GM21717 (cell line): ENCODE results near the gene PROX1.

Experiments used
- ATAC-seq: cut with Tn5 transposase; IDR thresholded peaks from one replicate; pipeline ENCODE4 v1.9.1; 2021; ENCODE audit warnings: mild to moderate bottlenecking, moderate library complexity; ENCODE audit not compliant: unreplicated experiment

The PROX1 gene

DNA sequence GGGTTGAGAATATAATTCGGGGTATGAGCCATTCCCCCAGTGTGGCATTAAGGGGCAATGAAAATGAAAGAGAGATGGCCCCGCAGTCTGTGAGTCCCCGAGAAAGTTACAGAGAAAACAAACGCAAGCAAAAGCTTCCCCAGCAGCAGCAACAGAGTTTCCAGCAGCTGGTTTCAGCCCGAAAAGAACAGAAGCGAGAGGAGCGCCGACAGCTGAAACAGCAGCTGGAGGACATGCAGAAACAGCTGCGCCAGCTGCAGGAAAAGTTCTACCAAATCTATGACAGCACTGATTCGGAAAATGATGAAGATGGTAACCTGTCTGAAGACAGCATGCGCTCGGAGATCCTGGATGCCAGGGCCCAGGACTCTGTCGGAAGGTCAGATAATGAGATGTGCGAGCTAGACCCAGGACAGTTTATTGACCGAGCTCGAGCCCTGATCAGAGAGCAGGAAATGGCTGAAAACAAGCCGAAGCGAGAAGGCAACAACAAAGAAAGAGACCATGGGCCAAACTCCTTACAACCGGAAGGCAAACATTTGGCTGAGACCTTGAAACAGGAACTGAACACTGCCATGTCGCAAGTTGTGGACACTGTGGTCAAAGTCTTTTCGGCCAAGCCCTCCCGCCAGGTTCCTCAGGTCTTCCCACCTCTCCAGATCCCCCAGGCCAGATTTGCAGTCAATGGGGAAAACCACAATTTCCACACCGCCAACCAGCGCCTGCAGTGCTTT is 9.4 kb downstream of the PROX1 start:
- ATAC-seq, result no peak

DNA sequence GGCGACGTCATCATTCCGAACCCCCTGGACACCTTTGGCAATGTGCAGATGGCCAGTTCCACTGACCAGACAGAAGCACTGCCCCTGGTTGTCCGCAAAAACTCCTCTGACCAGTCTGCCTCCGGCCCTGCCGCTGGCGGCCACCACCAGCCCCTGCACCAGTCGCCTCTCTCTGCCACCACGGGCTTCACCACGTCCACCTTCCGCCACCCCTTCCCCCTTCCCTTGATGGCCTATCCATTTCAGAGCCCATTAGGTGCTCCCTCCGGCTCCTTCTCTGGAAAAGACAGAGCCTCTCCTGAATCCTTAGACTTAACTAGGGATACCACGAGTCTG is 10.0 kb downstream of the PROX1 start:
- ATAC-seq, result no peak

DNA sequence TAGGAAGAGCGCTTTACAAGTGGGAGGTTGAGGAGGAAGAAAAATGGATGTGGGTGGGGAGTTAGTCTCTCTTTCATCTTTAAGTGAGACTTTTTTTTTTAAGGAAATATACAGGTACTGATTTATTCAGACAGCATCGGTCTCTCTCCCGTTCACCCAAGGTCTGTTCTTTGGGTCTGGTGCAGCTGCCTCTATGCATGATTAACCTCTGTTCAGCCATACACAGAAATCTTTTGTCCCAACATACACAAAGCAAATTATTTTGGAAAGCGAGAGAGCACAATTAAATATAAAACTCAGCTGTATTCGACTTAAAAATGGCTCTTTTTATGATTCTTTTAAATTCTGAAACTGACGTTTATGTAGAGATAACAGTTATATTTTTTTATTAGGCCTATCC is 11.0 kb downstream of the PROX1 start:
- no peak for ATAC-seq

DNA sequence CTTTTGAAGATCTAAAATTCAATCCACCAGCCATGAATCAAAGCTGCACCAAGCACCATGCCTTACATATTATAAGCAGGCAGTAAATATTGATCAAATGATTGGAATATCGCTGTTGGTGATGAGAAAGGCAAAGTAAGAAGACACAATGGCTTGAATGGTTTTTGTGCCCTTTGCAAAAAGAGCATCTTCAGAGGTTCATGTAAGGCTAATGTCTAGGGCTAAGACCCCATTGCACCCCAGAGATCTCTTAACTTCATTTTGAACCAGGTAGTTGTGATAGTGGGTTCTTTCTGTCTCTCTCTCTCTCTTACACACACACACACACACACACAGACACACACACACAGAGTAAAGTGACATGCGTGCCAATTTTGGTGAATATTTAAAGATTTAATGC is 12.0 kb downstream of the PROX1 start:
- no peak for ATAC-seq

DNA sequence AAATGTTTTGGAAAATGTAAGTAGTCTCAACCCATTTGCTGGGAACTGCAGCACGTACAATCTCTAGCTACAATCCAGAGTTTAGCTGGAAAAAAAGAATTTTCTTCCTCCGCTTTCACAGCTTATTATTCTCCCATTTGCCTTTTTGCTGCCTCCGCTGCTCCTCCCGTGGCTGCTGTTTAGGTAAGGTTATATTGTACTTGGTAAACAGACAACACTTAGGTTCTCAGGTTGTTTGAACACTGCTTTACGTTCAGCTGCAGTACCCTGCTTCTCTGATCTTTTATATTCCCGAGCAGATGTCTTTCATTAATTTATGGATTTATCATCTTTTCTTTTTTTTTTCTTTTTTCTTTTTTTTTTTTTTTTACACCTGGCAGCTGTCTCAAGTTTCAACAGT is 14.3 kb downstream of the PROX1 start:
- ATAC-seq, result no peak

DNA sequence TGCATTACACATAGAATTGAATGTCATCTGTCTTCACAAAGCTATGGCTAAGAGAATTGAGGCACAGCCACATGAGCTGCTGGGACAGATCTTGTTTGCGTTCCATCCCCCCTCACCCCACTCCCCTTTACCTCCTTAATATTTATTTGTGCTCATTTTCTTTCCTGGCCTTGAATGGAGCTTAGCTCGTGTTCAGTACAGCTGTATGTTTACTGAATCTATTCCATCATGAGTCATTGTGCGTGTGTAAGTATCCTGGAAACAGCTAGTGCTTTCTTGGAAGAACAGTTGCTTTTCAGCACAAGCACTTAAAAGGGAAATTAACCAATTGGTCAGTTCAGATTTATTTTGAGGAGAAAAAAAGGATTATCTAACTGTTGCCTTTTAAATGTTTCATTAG is 14.7 kb downstream of the PROX1 start:
- ATAC-seq, result no peak

DNA sequence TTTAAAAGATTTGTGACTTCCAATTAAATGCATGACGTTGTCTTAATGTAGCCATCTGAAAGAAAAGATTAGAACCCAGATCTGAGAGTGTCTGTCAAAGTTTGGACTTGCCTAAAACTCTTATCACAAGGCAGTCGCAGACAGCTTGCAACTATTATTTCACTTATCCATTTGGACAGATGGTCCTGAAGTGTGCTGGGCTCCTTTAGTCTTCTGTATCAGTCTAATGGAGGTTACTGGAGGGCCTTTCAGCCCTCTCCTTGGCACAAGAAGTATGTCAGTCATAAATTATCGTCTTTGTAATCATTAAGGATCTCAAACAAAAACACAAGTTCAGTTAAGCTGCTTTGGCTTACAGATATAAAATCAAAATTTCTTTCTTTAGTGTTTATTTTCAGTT is 15.5 kb downstream of the PROX1 start:
- ATAC-seq, result no peak

DNA sequence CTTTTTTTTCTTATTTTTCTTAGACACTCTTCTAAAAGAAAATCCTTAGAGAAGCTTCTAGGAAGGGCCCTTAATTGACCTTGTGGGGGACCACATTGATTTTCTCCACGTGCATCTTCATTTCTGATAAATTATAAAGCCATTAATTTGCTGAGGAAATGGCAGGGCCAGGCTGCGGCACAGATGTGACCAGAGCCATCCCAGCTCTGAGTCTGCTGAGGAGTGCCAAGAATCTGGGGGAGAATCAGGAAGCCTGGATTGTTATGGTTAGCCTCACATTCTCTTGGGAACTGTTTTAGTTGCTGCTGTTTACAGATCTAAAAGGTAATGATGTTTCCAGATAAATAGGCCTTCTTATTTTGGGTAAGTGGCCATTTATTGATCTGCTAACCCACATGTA is 16.2 kb downstream of the PROX1 start:
- no peak for ATAC-seq

DNA sequence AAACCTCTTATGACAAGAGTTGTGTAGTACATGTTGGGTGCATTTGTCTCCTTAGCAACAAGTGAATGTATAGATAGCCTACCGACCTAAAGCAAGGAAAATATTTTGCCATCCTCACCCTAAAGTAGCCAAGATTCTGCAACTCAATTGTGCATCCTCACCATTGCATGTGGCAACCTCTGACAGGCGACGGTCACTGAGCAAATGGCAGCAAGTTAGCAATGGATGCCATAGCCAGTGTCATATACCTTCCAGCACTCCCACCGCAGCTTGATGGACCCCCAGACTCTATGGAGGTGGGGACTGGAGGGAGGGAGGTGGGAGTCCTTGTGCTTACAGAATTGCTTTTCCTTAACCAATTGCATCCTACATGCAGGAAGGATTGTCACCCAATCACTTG is 17.0 kb downstream of the PROX1 start:
- ATAC-seq, result no peak

DNA sequence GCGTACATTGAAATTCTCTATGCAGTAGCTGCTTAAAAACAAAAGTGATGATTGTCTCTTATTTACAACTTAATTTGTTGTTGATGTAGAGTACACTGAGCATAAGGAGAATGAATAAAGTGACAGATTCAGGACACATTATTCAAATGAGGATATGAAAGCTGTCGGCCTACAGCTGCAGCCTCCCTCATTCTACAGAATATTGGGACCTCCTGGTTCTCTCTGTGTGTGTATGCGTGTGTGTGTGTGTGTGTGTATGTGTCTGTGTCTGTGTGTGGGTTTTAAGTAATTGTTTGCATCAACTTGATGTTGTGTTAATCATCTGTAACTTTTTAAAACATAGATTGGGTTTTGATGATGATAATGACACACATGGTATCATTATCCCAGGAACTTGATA is 17.9 kb downstream of the PROX1 start:
- ATAC-seq, result no peak

DNA sequence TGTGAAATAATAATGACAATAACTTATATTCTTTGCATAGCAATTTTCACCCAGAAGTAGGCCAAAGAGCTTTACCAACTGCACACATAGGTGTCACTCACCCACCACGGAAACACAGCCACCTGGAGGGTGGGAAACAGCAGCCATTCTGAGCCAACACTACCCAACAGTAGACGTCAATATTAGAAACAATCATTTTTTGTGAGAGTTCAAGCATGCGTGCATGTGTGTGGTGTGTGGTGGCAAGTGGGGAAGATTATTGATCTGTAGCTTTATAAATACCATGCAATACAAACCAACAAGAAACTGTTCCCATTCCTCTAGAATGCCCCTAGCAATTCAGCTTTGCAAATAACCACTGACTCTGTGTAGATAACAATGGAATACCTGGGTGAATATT is 19.1 kb downstream of the PROX1 start:
- no peak for ATAC-seq

DNA sequence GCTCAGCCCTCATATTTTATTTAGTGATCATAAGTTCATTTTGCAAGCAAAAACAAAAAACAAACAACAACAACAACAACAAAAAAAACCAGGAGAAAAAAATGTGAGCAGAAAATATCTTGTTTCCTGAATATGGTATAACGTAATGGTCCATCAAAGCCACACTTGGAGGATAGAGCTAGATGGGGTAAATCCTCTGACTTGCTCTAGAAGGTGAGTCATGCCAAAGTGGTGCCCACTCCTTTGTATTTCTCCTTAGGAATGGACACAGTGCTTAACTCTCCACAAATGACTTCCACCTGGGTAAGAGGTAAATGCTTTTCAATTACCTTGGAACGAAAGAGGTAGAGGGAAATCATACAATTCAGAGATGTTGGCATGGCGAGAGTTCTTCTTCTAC is 20.6 kb downstream of the PROX1 start:
- ATAC-seq, result no peak

DNA sequence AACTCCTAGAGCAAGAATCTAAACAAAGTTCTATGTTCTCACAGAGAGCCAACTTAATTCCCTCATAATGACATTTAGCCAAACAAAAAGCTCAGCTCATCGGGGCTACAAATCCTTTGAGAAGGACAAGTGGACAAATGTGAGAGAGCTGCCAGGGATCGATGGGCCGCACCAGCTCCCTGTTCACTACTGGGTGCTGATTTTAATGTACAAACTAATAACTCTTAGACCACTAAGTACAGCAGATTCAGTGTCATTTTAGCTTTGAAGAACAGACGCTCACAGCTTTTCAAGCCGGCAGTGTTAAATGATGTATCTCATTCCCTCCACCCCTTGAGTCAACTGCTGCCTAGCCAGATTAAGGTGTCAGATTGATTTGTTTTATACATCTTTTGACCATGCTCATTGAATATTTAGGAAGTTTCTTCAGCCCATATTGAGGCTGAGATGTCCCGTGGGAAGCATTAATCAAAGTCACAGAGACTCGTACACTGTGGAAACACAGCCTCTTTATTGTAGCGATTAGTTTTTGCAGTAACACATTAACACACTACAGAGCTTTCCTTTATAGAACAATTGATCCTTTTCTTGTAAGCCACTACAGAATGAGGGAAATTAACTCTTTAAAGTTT is 21.1 kb downstream of the PROX1 start:
- no peak for ATAC-seq

DNA sequence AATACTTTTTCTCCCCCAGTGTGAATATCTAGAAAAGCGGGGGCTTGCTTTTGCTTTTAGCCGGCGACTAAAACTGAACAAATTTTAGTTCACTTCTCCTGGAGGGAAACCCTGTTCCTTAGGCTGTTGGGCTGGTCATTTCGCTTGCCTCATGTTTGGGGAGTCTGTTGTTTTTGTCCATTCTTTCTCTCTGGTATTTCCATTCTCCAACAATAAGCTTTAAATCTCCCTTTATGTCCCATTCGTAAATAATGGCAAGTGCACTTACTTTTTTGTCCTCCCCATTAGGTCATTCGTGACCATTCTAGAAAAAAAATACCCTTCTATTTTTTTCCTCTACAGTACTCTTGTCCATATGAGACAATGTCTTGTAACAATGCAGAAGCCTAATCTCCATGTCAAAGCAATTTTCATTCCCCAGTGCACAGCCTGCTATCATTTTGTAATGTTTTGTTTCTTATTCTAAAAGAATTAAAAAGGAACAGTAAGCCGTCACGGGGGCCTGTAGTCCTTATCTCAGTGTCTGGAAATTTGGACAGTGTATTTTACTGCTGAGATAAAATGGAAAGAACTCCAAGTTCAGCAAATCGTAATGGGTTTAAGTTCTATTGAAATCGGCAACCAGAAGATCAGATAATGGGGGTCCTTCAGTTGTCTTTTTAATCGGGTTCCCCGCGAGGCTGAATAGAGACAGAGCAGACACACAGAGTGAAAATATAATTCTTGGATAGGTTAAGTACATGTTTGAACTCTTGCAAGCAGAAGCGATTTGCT is 21.8 kb downstream of the PROX1 start:
- ATAC-seq, result no peak

DNA sequence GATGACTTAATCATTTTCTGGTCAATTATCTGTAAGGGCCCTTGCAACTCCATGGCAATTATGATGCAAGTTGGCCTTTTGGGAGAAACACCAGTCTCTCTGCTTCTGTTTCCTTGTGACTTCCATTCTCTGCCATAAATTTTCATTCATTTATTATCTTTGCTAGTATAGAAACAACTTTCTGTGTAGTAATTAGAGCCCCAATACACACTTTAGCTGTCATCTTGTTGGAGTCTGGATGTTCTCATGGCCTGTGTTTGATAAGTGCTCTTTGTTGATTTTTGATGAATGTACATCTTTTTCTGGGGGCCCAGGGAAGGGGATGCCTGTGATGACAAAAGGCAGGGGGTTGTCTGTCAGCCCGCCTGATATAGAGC is 22.4 kb downstream of the PROX1 start:
- ATAC-seq, result no peak

DNA sequence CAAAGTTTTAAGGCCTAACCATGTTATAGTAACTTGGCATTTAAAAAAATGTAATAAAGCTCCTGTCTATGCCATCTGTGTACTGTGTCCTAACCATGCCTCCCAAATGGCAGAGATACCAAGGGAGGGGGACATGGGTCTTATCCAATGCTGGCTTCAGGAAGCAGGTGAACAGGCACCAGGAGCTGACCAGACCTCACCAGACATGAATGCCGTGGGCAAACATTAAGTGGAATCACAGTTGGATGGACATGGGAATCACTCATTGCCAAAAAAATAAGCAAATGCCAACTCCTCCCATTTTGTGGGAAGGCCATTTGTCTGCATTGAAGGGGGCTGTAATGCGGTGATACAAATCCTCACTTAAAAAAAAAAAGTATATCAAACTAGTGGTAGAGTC is 22.9 kb downstream of the PROX1 start:
- no peak for ATAC-seq

DNA sequence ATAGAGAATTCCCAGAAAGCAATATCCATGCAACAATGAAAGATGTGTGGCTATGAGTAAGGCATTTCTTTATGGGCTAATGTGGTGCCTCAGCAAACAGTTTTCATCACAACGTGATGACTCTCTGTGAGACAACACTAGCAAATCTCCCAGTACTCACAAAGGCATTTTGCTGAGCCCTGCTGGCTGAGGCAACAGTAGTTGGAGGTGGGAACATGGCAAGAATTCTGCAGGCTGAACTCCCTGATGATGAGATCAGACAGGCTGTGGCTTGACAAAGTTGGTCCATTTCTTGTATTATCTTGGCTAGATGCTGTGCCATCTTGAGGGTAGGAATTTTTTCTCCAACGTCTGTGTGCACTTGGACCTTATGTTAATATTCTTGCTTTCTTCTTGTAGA is 24.6 kb downstream of the PROX1 start:
- no peak for ATAC-seq

DNA sequence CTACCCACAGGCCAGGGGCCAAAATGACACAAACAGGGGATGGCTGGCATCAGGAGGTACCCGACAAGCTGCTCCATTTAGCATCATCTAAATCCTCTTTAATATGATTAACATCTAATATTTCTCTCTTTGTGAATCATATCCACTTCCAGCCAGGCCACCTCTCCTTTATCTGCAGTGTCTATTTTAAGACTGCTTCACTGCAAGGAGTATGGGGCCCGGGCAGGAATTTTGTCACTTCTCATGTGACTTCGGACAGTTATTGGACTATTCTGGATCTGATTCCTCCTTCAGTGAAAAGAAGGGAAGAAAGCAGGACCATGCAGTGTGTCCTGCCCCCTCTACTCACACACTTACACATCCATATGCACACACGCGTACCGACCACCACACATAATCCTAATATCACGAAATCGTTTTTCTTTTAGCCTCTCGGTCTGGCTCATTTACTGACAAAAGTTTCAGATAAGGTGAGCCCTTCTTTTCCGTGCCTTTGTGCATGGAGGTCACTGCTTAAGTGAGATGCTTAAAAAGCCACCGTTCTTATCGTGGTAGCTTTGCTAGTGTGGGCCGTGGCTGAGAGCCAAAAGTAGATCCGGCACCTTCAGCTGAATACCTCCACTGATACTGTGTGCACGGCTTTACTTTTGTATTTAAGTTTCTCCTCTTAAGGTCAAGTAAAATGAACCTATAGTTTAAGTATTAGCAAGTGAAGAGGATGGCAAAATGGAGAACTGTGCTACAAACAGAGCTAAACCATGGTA is 26.0 kb downstream of the PROX1 start:
- no peak for ATAC-seq

DNA sequence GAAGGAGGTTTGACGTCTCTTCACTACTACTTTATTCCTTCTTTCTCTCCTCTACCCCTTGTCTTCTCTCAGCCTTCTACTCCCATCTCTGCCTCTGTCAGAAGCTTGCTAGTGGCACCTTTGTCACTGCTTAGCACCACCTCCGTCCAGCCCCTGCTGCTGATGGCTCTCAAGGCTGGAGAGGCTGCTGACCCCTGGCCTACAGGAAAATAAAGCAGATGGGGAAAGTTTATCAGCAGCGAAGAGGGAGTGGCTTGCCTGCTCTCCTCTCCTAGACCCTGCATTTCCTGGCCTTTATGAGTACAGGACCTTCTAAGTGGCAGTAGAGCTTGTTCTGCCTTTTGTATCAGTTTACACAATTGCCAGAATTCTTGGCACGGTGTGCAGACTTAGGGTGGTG is 27.0 kb downstream of the PROX1 start:
- ATAC-seq, result no peak

DNA sequence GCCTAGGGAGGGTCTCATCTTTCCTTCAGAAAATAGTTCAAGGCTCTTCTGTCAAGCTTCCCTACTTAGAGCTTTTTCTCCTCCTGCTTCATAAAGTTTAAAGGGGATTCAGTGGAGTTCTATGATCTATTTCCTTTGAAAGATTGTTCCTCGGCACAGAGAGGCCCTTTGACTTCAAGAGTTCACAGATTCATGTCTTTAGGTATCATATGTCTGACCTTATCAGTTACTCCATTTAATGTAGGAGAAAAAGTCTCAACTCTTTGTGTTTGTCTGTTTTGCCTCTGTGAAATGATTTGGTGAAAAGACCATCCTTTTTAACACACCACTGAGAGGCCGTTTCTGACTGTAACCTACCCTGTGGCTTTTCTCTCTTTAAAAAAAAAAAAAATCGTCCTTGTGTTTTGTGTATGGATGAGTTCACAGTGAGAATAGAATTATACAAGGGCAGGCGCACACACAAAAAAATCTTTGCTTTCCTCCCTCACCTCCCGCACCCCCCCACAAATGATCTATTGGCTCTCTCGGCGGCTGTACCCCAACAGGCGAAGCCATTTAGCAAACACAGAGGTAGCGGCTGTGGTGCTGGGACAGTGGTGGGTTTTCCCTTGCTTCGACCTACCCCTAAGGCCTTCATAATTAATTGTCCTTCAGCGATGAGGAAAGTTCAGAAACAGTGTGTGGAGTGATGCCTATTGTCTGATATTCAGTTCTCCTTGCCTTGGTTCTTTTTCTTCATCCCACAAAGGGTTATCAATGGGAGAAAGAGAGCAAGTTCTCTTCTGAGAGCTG is 29.6 kb downstream of the PROX1 start:
- no peak for ATAC-seq
